ENCODE data around the gene CCDC88C. TPM values are rescaled to one million over a fixed set of nuclear protein-coding genes. Genes with fewer than 3 reads are reported as not detected.

Gene CCDC88C
- total RNA-seq, 1 donor from 2014 or later = 17.8 TPM

GRCh38 chr14:91305650-91306431 lies 111.8 kb downstream of the CCDC88C start:
- H3K79me2 ChIP-seq (ENCODE audit: low read depth) = no peaks in the 10 kb centered on the region
- H3F3A ChIP-seq (ENCODE audit: low read depth) = peaks cover 28% of the 10 kb centered on the region
- H3K4me1 ChIP-seq = peaks cover 13% of the 10 kb centered on the region
- no peak overlapping the region for H2AFZ ChIP-seq (replicated peaks)
- no peaks in the 10 kb centered on the region for H3K9me3 ChIP-seq (ENCODE audit: low read depth)
- H3K4me2 ChIP-seq = no peak overlapping the region
- no peak overlapping the region for H3K9ac ChIP-seq
- H4K20me1 ChIP-seq (ENCODE audit: low read depth) = no peaks in the 10 kb centered on the region
- Mint-ChIP-seq H3K4me3 (no peak overlapping the region), H3K4me1 (no peaks in the 10 kb centered on the region), H3K27ac (peak overlapping the region; percentile 53), H3K27me3 (ENCODE audit: insufficient read depth, low read depth) (no peaks in the 10 kb centered on the region), H3K9me3 (no peaks in the 10 kb centered on the region), H3K36me3 (peaks cover 45% of the 10 kb centered on the region)
- H3K27me3 ChIP-seq = no peaks in the 10 kb centered on the region
- no peak for DNase-seq (ENCODE audit: low spot score)
- H3K4me3 ChIP-seq = no peak overlapping the region
- H3K27ac ChIP-seq = no peak overlapping the region
- TF ChIP-seq CTCF (IDR thresholded peaks at IDR 0.05) = no peak
- no peak for TF ChIP-seq EZH2phosphoT487 (IDR thresholded peaks at IDR 0.05)
- TF ChIP-seq EZH2 (IDR thresholded peaks at IDR 0.05) = no peak
- no peaks in the 10 kb centered on the region for H3K36me3 ChIP-seq

GRCh38 chr14:91303924-91304229 lies 113.7 kb downstream of the CCDC88C start:
- no peak overlapping the region for H3K27ac Mint-ChIP-seq
- H3K27ac ChIP-seq = peak overlapping the region; percentile 86

GRCh38 chr14:91303091-91303923 lies 114.3 kb downstream of the CCDC88C start:
- no peak overlapping the region for H3K4me3 ChIP-seq
- peaks cover 28% of the 10 kb centered on the region for H3F3A ChIP-seq (ENCODE audit: low read depth)
- TF ChIP-seq CTCF (IDR thresholded peaks at IDR 0.05) = no peak
- TF ChIP-seq EZH2 (IDR thresholded peaks at IDR 0.05) = no peak
- no peak for TF ChIP-seq EZH2phosphoT487 (IDR thresholded peaks at IDR 0.05)
- H3K4me2 ChIP-seq = peak overlapping the region; percentile 60
- H3K36me3 ChIP-seq = no peaks in the 10 kb centered on the region
- no peaks in the 10 kb centered on the region for H3K27me3 ChIP-seq
- no peaks in the 10 kb centered on the region for H4K20me1 ChIP-seq (ENCODE audit: low read depth)
- no peak overlapping the region for H3K4me3 Mint-ChIP-seq
- H3K27ac Mint-ChIP-seq = no peak overlapping the region
- peak overlapping the region; percentile 86 for H3K27ac ChIP-seq
- H3K4me1 ChIP-seq = peaks cover 13% of the 10 kb centered on the region
- H3K9me3 ChIP-seq (ENCODE audit: low read depth) = no peaks in the 10 kb centered on the region
- H3K4me1 Mint-ChIP-seq = no peaks in the 10 kb centered on the region
- peak overlapping the region; percentile 64 for H2AFZ ChIP-seq (replicated peaks)
- no peaks in the 10 kb centered on the region for H3K79me2 ChIP-seq (ENCODE audit: low read depth)
- no peaks in the 10 kb centered on the region for H3K27me3 Mint-ChIP-seq (ENCODE audit: insufficient read depth, low read depth)
- peaks cover 44% of the 10 kb centered on the region for H3K36me3 Mint-ChIP-seq
- peak overlapping the region; percentile 12 for H3K9ac ChIP-seq
- no peaks in the 10 kb centered on the region for H3K9me3 Mint-ChIP-seq
- peak; percentile 97 for DNase-seq (ENCODE audit: low spot score)

More at GRCh38 chr14:91303924-91304229, 113.7 kb downstream of the CCDC88C start:
- no peak overlapping the region for H3K4me3 ChIP-seq
- H3K9ac ChIP-seq = peak overlapping the region; percentile 12
- H3K36me3 ChIP-seq = no peaks in the 10 kb centered on the region
- H3K27me3 ChIP-seq = no peaks in the 10 kb centered on the region
- H3F3A ChIP-seq (ENCODE audit: low read depth) = peaks cover 28% of the 10 kb centered on the region
- no peaks in the 10 kb centered on the region for H3K9me3 ChIP-seq (ENCODE audit: low read depth)
- no peaks in the 10 kb centered on the region for H3K4me1 Mint-ChIP-seq
- no peaks in the 10 kb centered on the region for H3K9me3 Mint-ChIP-seq
- no peaks in the 10 kb centered on the region for H4K20me1 ChIP-seq (ENCODE audit: low read depth)
- H3K4me2 ChIP-seq = peak overlapping the region; percentile 60
- peak overlapping the region; percentile 64 for H2AFZ ChIP-seq (replicated peaks)
- no peak overlapping the region for H3K4me3 Mint-ChIP-seq
- no peak for TF ChIP-seq EZH2phosphoT487 (IDR thresholded peaks at IDR 0.05)
- no peak for TF ChIP-seq EZH2 (IDR thresholded peaks at IDR 0.05)
- no peak for TF ChIP-seq CTCF (IDR thresholded peaks at IDR 0.05)
- no peaks in the 10 kb centered on the region for H3K79me2 ChIP-seq (ENCODE audit: low read depth)
- H3K27me3 Mint-ChIP-seq (ENCODE audit: insufficient read depth, low read depth) = no peaks in the 10 kb centered on the region
- peaks cover 45% of the 10 kb centered on the region for H3K36me3 Mint-ChIP-seq
- no peak for DNase-seq (ENCODE audit: low spot score)
- peaks cover 13% of the 10 kb centered on the region for H3K4me1 ChIP-seq
